ENCODE measurements around the gene OR52E8.
A peak's percentile ranks its signal among the peaks of the same experiment; 100 is the strongest.

The OR52E8 gene

DNA sequence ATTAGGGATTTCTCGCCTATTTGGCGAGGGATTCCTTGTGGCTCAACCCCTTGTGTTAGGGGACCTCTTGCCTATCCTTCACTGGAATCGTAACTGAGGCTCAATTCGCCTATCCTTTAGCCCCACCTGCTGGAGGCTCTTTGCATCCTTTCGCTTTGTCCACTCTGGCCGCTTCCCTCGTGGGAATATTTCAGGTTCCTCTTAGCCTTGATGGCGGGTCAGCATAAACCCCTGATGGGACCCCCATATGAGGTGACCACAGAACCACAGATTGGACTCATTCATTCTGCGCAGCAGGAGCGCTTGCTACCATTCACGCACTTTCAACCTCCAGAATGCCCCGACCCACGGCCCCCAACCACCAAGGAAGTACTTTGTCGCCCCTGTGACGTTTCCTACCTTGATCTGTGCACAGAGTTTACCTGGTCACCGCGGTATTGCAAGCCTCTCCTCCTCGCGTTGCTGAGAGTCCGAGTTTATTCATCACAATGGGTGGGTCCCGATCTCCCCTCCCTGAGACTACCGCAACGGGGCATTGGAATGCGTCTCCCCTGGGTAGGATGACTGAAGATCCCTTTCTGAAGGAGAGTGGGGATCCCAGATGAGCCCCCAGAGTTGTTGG lies 48.9 kb downstream of the OR52E8 start, which contains the start of gene OR52N2:
Gene OR52N2, plus strand, starts transcription at position 425 of the 622 bp plus-strand sequence. CDS start 11,412 bp downstream, outside the sequence.
- no peak within 1 kb of the TSS for H3K27ac ChIP-seq
- TF ChIP-seq, protein P1, sequence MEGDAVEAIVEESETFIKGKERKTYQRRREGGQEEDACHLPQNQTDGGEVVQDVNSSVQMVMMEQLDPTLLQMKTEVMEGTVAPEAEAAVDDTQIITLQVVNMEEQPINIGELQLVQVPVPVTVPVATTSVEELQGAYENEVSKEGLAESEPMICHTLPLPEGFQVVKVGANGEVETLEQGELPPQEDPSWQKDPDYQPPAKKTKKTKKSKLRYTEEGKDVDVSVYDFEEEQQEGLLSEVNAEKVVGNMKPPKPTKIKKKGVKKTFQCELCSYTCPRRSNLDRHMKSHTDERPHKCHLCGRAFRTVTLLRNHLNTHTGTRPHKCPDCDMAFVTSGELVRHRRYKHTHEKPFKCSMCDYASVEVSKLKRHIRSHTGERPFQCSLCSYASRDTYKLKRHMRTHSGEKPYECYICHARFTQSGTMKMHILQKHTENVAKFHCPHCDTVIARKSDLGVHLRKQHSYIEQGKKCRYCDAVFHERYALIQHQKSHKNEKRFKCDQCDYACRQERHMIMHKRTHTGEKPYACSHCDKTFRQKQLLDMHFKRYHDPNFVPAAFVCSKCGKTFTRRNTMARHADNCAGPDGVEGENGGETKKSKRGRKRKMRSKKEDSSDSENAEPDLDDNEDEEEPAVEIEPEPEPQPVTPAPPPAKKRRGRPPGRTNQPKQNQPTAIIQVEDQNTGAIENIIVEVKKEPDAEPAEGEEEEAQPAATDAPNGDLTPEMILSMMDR (conservative IDR thresholded peaks at IDR 0.05), result peak; percentile 80

DNA sequence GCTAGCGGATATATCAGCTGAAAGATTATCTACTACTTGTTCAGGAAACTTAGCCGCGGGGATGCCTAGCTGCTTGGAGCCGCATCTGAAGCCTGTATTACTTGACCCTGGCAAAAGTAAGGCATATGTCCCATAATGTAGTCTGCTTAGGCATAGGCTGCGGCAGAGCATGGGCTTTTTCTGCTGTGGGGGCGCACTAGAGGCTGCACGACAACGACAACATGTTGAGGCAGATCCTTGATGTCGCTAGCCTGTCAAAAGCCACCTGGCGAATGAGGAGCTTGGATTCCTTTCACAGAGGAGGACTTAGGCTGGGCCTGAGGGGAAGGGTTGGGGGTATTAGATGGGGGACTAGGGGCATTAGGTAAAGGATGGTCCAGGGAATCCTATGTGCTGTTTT lies 49.9 kb downstream of the OR52E8 start:
- TF ChIP-seq, protein P1 (conservative IDR thresholded peaks at IDR 0.05), result no peak
- H3K27ac ChIP-seq, result no peak overlapping the region
